GM04504 (cell line): ENCODE data around the gene MR1.

Source experiments
- DNase-seq: peaks from one replicate; pipeline ENCODE4 v3.0.0-alpha.2; 2012; ENCODE audit warnings: low read depth

Gene MR1

GRCh38 chr1:181064011-181064623 lies 30.3 kb downstream of the MR1 start:
- no peak for DNase-seq

- DNase-seq: no peak
Observed at GRCh38 chr1:181064702-181065101, 30.9 kb downstream of the MR1 start.

GRCh38 chr1:181073638-181074037 lies 39.9 kb downstream of the MR1 start:
- DNase-seq: no peak

- DNase-seq: no peak
Observed at GRCh38 chr1:181075766-181076350, 42.1 kb downstream of the MR1 start.

- no peak for DNase-seq
Observed at GRCh38 chr1:181076852-181077251, 43.1 kb downstream of the MR1 start.

- no peak for DNase-seq
Observed at GRCh38 chr1:181077576-181078242, 43.9 kb downstream of the MR1 start.

GRCh38 chr1:181079382-181079781 lies 45.6 kb downstream of the MR1 start:
- no peak for DNase-seq

- no peak for DNase-seq
Observed at GRCh38 chr1:181079920-181080319, 46.1 kb downstream of the MR1 start.

- DNase-seq: no peak
Observed at GRCh38 chr1:181080556-181080955, 46.8 kb downstream of the MR1 start.

- no peak for DNase-seq
Observed at GRCh38 chr1:181081395-181081794, 47.6 kb downstream of the MR1 start.

- no peak for DNase-seq
Observed at GRCh38 chr1:181083842-181084605, 50.2 kb downstream of the MR1 start.

- DNase-seq: no peak
Observed at GRCh38 chr1:181084606-181084969, 50.8 kb downstream of the MR1 start.

GRCh38 chr1:181086091-181086490 lies 52.3 kb downstream of the MR1 start:
- no peak for DNase-seq

- DNase-seq: no peak
Observed at GRCh38 chr1:181086926-181087325, 53.1 kb downstream of the MR1 start.

- no peak for DNase-seq
Observed at GRCh38 chr1:181087400-181087901, 53.7 kb downstream of the MR1 start.

- peak; percentile 94 for DNase-seq
Observed at GRCh38 chr1:181088079-181089016, 54.6 kb downstream of the MR1 start, which contains the start of gene IER5. Gene IER5 (plus strand): TSS chr1:181088700. CDS start chr1:181088903, 203 bp downstream.

- DNase-seq: no peak
Observed at GRCh38 chr1:181089017-181089675, 55.4 kb downstream of the MR1 start.

- no peak for DNase-seq
Observed at GRCh38 chr1:181089676-181090544, 56.1 kb downstream of the MR1 start.

GRCh38 chr1:181090641-181091126 lies 56.9 kb downstream of the MR1 start:
- DNase-seq: no peak
